K562 (cell line): ENCODE data around the gene CACNA1C. TPM values are rescaled to one million over a fixed set of nuclear protein-coding genes. Genes with fewer than 3 reads are reported as not detected.

Source experiments
- ATAC-seq: fragments of 200-7000 bp; cut with Tn5 transposase; 3 replicates; pipeline ENCODE4 v1.9.1; 2020; ENCODE audit warnings: moderate library complexity
- BruUV-seq: library from RNA; stranded (reverse); fragments of 400-500 nt; replicated peaks from 2 replicates; lab custom pipeline; 2021; lab: Mats Ljungman, UMichigan
- CTCF ChIA-PET: fragments of 300-600 bp; formaldehyde crosslinking; extraction: SDS; loops from one replicate; lab custom pipeline; 2021; ENCODE audit warnings: low intra/inter-chr PET ratio; lab: Yijun Ruan, JAX
- POLR2A ChIA-PET: fragments of 300-600, 350-650 bp; sonication (Branson Sonifier 250); formaldehyde crosslinking; extraction: SDS; loops from one replicate; lab custom pipeline; 2021; ENCODE audit warnings: antibody characterized with exemption, inconsistent platforms; lab: Yijun Ruan, JAX
- DNase-seq, 4 experiments: peaks; one replicate each; pipeline versions ENCODE4 v3.0.0 to v3.0.0-alpha.2; 2011 to 2018; ENCODE audit warnings: low spot score in 3 of 4, mixed read lengths in 3 of 4; ENCODE audit errors: extremely low read depth in 1 of 4
- FAIRE-seq: peaks from 2 replicates; lab custom pipeline; 2011; peaks lifted over from hg19 to GRCh38; lab: Jason Lieb, UNC
- H2AFZ ChIP-seq: 2 replicates; pipeline ENCODE4 v1.6.0; 2011; ENCODE audit warnings: low read depth, low read length, control low read depth, inconsistent platforms
- H3K27ac ChIP-seq: fragments of 200-600 bp; 3 replicates; pipeline ENCODE4 v1.8.0; 2011; ENCODE audit warnings: low read depth, mild to moderate bottlenecking, control low read depth, inconsistent platforms, low read length, moderate library complexity, mixed read lengths; ENCODE audit errors: extremely low read depth
- H3K27me3 ChIP-seq, 2 experiments: fragments of 300-600 bp in 1 of 2; 2 replicates in 1 of 2; 3 replicates in 1 of 2; pipeline versions ENCODE4 v1.6.0 to v1.8.0; 2011; ENCODE audit warnings: inconsistent platforms in 2 of 2, low read length in 2 of 2, mild to moderate bottlenecking in 1 of 2, mixed read lengths in 1 of 2, moderate library complexity in 1 of 2; ENCODE audit not compliant: control insufficient read depth in 2 of 2, insufficient read depth in 2 of 2
- H3K36me3 ChIP-seq: fragments of 300-600 bp; 3 replicates; pipeline ENCODE4 v1.8.0; 2011; ENCODE audit warnings: mild to moderate bottlenecking, low read length, inconsistent platforms; ENCODE audit not compliant: control insufficient read depth, insufficient read depth
- H3K4me1 ChIP-seq, 2 experiments: fragments of 200-600 bp in 1 of 2; replicated peaks in 1 of 2; 2 replicates in 1 of 2; 3 replicates in 1 of 2; pipeline versions ENCODE4 v1.5.1 to v1.8.0; 2011; ENCODE audit warnings: inconsistent platforms in 2 of 2, low read length in 2 of 2, mild to moderate bottlenecking in 1 of 2, mixed read lengths in 1 of 2, moderate library complexity in 1 of 2; ENCODE audit not compliant: control insufficient read depth in 2 of 2, insufficient read depth in 2 of 2
- H3K4me2 ChIP-seq: 2 replicates; pipeline ENCODE4 v1.6.1; 2011; ENCODE audit warnings: low read length, control low read depth, inconsistent platforms, mixed read lengths; ENCODE audit not compliant: insufficient read depth
- H3K4me3 ChIP-seq: fragments of 200-600 bp; sonication (generic), shearing (Covaris generic); 2 replicates; pipeline ENCODE4 v1.5.1; 2016; ENCODE audit warnings: control low read depth, inconsistent platforms
- H3K79me2 ChIP-seq: fragments of 200-600 bp; 3 replicates; pipeline ENCODE4 v1.8.0; 2011; ENCODE audit warnings: low read length, inconsistent platforms; ENCODE audit not compliant: control insufficient read depth, insufficient read depth
- H3K9ac ChIP-seq, 2 experiments: 2 replicates each; pipeline versions ENCODE4 v1.6.0 to v1.6.1; 2011; ENCODE audit warnings: low read depth in 2 of 2, low read length in 2 of 2, control low read depth in 1 of 2, inconsistent platforms in 1 of 2, mild to moderate bottlenecking in 1 of 2, mixed read lengths in 1 of 2; ENCODE audit not compliant: insufficient read depth in 1 of 2
- H3K9me1 ChIP-seq: one replicate; pipeline ENCODE4 v1.6.0; 2011; ENCODE audit warnings: inconsistent platforms, mild to moderate bottlenecking, low read length, moderate library complexity; ENCODE audit not compliant: control insufficient read depth, insufficient read depth
- H3K9me3 ChIP-seq: replicated peaks from 2 replicates; pipeline ENCODE4 v1.5.1; 2011; ENCODE audit warnings: low read depth, low read length, inconsistent platforms; ENCODE audit not compliant: control insufficient read depth, insufficient read depth
- H4K20me1 ChIP-seq: replicated peaks from 2 replicates; pipeline ENCODE4 v1.6.1; 2011; ENCODE audit warnings: low read length, inconsistent platforms, mixed read lengths; ENCODE audit not compliant: control insufficient read depth, insufficient read depth
- EWSR1 ChIP-seq: fragments of 450-650 bp; IDR thresholded peaks from 2 replicates; pipeline ENCODE4 v1.6.1; 2018; ENCODE audit warnings: borderline replicate concordance, mild to moderate bottlenecking, low read depth, moderate library complexity; ENCODE audit not compliant: partially characterized antibody
- SREBF1 ChIP-seq: fragments of 150-350 bp; IDR thresholded peaks from 2 replicates; pipeline ENCODE4 v1.6.1; 2014; ENCODE audit warnings: antibody characterized with exemption, low read depth, low read length, borderline replicate concordance
- STAT5A ChIP-seq: IDR thresholded peaks from 2 replicates; pipeline ENCODE4 v1.6.1; 2012; ENCODE audit warnings: low read length, inconsistent platforms, borderline replicate concordance
- ZNF644 ChIP-seq: fragments of 200-800 bp; sonication (Bioruptor generic); IDR thresholded peaks from 2 replicates; pipeline ENCODE4 v1.6.1; 2016; ENCODE audit warnings: low read depth, missing genetic modification characterization, missing compliant biosample characterization
- WGBS: fragments of 100-300 bp; shearing (Covaris generic); methylation state at CpG from one replicate; pipeline ENCODE4 v1.1.6; 2016; ENCODE audit warnings: low coverage, mixed read lengths; ENCODE audit not compliant: insufficient coverage; ENCODE audit errors: missing lambda C conversion rate; 5-methylcytosine and 5-hydroxymethylcytosine counted together
- in situ Hi-C: fragments of 300-500 bp; cut with MboI; formaldehyde crosslinking; loops from 4 replicates; pipeline ENCODE4 v1.15.0; 2018; ENCODE audit warnings: inconsistent platforms, mixed read lengths
- intact Hi-C: fragments of 100-400 bp; cut with micrococcal nuclease; formaldehyde crosslinking; loops from 2 replicates; pipeline ENCODE4 v1.14.2; 2022
- polyA plus RNA-seq, 8 experiments: library from polyadenylated mRNA; depleted of rRNA in 4 of 8; stranded (reverse) in 5 of 8; unstranded in 3 of 8; fragments of >200 nt; fragmentation: Nextera tagmentation in 2 of 8; fragmentation: Illumina TruSeq in 1 of 8; extraction: Ambion mirVana in 2 of 8; extraction: Trizol in 1 of 8; gene quantifications; 2 replicates each; pipeline versions ENCODE4 v1.2.1 to v1.2.3, GENCODE V29; 2011 to 2014; ENCODE audit warnings: inconsistent platforms in 1 of 8, missing spikeins in 1 of 8
- total RNA-seq, 7 experiments: library from RNA; depleted of rRNA in 6 of 7; stranded (reverse); fragments of >200 nt in 6 of 7; fragmentation: Illumina TruSeq in 2 of 7; extraction: Trizol in 2 of 7; gene quantifications; 2 replicates each; pipeline versions ENCODE4 v1.2.1 to v1.2.3, GENCODE V29; 2011 to 2021; ENCODE audit warnings: low replicate concordance in 1 of 7
- TF ChIP-seq, protein P1 (sequence below): fragments of 250-450 bp; sonication (Bioruptor Pico); IDR thresholded peaks from 2 replicates; pipeline ENCODE4 v1.5.0; 2020; ENCODE audit warnings: mild to moderate bottlenecking
- TF ChIP-seq, protein P2 (sequence below): fragments of 250-450 bp; sonication (Bioruptor Pico); IDR thresholded peaks from 2 replicates; pipeline ENCODE4 v1.5.0; 2021; ENCODE audit warnings: mild to moderate bottlenecking, borderline replicate concordance

CACNA1C gene
- total and polyA plus RNA-seq, 9 of the 15 experiments (the other 6 are each of a cell fraction or from before 2014, with no cell fraction given), result not detected

DNA sequence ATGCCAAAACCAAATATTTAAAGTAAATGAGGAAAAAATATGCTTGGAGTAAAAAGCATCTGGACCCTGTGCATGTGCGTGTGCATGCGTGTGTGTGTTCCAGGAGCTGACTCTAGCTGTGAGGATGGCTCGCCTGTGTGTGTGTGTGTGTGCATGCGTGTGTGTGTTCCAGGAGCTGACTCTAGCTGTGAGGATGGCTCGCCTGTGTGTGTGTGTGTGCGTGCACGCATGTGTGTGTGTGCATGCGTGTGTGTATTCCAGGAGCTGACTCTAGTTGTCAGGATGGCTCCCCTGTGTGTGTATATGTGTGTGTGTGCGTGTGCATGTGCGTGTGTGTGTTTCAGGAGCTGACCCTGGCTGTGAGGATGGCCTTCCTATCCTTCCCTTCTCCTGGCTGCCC, 357.7 kb downstream of the CACNA1C start:
- H3K27ac ChIP-seq, result no peak overlapping the region
- in situ Hi-C loops (no loop called here), intact Hi-C loops (no loop called here)
- H3K4me2 ChIP-seq, result no peak overlapping the region
- H3K36me3 ChIP-seq, result no peaks in the 10 kb centered on the region
- H3K9me1 ChIP-seq, result no peaks in the 10 kb centered on the region
- WGBS, result 0% methylated on average over 8 of the region's 10 CpGs
- no peaks in the 10 kb centered on the region for H3K4me1 ChIP-seq
- peaks cover 4 to 25% of the 10 kb centered on the region in 2 experiments; a peak in 4 of 5 replicates for H3K27me3 ChIP-seq
- H2AFZ ChIP-seq, result no peak overlapping the region
- no peaks in the 10 kb centered on the region for H4K20me1 ChIP-seq
- DNase-seq (no peak), FAIRE-seq (no peak), ATAC-seq (no peak)
- H3K9ac ChIP-seq, result no peak overlapping the region
- ChIA-PET CTCF (no interaction called here), POLR2A (interaction anchor here (0.7 to 1.0 kb wide), 2 partner anchors 9 to 25 kb away, joined by 3 read pairs; no protein-coding TSS in a partner anchor)
- BruUV-seq, result no TSS peak
- no peaks in the 10 kb centered on the region for H3K79me2 ChIP-seq
- no peaks in the 10 kb centered on the region for H3K9me3 ChIP-seq
- no peak for TF ChIP-seq ZNF644 (tag)
- TF ChIP-seq SREBF1, result no peak
- no peak for TF ChIP-seq EWSR1
- TF ChIP-seq, protein P1, sequence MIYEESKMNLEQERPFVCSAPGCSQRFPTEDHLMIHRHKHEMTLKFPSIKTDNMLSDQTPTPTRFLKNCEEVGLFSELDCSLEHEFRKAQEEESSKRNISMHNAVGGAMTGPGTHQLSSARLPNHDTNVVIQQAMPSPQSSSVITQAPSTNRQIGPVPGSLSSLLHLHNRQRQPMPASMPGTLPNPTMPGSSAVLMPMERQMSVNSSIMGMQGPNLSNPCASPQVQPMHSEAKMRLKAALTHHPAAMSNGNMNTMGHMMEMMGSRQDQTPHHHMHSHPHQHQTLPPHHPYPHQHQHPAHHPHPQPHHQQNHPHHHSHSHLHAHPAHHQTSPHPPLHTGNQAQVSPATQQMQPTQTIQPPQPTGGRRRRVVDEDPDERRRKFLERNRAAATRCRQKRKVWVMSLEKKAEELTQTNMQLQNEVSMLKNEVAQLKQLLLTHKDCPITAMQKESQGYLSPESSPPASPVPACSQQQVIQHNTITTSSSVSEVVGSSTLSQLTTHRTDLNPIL (CRISPR knock-in tag), result no peak
- TF ChIP-seq, protein P2, sequence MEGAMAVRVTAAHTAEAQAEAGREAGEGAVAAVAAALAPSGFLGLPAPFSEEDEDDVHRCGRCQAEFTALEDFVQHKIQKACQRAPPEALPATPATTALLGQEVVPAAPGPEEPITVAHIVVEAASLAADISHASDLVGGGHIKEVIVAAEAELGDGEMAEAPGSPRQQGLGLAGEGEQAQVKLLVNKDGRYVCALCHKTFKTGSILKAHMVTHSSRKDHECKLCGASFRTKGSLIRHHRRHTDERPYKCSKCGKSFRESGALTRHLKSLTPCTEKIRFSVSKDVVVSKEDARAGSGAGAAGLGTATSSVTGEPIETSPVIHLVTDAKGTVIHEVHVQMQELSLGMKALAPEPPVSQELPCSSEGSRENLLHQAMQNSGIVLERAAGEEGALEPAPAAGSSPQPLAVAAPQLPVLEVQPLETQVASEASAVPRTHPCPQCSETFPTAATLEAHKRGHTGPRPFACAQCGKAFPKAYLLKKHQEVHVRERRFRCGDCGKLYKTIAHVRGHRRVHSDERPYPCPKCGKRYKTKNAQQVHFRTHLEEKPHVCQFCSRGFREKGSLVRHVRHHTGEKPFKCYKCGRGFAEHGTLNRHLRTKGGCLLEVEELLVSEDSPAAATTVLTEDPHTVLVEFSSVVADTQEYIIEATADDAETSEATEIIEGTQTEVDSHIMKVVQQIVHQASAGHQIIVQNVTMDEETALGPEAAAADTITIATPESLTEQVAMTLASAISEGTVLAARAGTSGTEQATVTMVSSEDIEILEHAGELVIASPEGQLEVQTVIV, result no peak
- no peak for TF ChIP-seq STAT5A
- H3K4me3 ChIP-seq, result no peak overlapping the region
